GM12891 (cell line): ENCODE results near the gene SPINT2.
"Not testable (repeated sequence)": the region's sequence is repeated elsewhere in the genome, so short reads cannot be mapped to it uniquely, and the experiment has no call there.

Experiments used
- DNase-seq: peaks from one replicate; pipeline ENCODE4 v3.0.0; 2011; ENCODE audit warnings: low spot score; ENCODE audit not compliant: insufficient read length
- FAIRE-seq: peaks from 2 replicates; lab custom pipeline; 2011; peaks lifted over from hg19 to GRCh38; lab: Jason Lieb, UNC
- PAX5 ChIP-seq: IDR thresholded peaks from 2 replicates; pipeline ENCODE4 v1.6.1; 2011; ENCODE audit warnings: low read length, moderate library complexity, mild to moderate bottlenecking; ENCODE audit not compliant: insufficient read depth, severe bottlenecking
- POLR2A ChIP-seq: IDR thresholded peaks from 2 replicates; pipeline ENCODE4 v1.6.1; 2011; ENCODE audit warnings: low read depth, low read length, control low read depth
- POLR2AphosphoS5 ChIP-seq: IDR thresholded peaks from 2 replicates; pipeline ENCODE4 v1.6.1; 2011; ENCODE audit warnings: low read depth, low read length, control low read depth
- POU2F2 ChIP-seq: IDR thresholded peaks from 2 replicates; pipeline ENCODE4 v1.6.1; 2011; ENCODE audit warnings: low read depth, mild to moderate bottlenecking, control low read depth, low read length, moderate library complexity
- SPI1 ChIP-seq: IDR thresholded peaks from 2 replicates; pipeline ENCODE4 v1.6.1; 2011; ENCODE audit warnings: low read depth, low read length, control low read depth
- TAF1 ChIP-seq: IDR thresholded peaks from 2 replicates; pipeline ENCODE4 v1.6.1; 2011; ENCODE audit warnings: low read depth, low read length, control low read depth

The SPINT2 gene

GRCh38 chr19:38252941-38253691 lies 11.3 kb upstream of the SPINT2 start:
- no peak for FAIRE-seq
- TF ChIP-seq POLR2A (no peak), TAF1 (no peak), PAX5 (no peak), POU2F2 (no peak), POLR2AphosphoS5 (no peak), SPI1 (no peak)
- no peak for DNase-seq

DNA sequence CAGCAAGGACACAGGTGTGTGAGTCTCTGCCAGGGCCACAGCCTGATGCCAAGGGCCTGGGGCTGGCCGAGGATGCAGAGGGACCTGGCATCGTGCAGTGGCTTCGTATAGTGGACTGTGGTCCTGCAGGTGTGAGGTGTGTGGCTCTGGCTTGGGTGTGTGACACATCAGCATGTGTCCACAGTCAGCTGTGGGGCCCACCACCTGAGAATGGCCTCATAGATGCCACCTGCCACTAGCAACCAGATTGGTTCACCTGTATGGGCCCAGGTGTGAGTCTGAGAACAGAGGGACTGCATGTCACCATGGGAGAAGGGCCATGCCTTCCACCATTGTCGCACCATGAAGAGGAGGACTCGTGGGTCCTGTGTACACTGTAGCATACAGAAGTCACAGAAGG lies 10.6 kb upstream of the SPINT2 start:
- TF ChIP-seq POLR2A (no peak), TAF1 (no peak), POLR2AphosphoS5 (no peak)
- FAIRE-seq = peak; percentile 50
- no peak for DNase-seq

DNA sequence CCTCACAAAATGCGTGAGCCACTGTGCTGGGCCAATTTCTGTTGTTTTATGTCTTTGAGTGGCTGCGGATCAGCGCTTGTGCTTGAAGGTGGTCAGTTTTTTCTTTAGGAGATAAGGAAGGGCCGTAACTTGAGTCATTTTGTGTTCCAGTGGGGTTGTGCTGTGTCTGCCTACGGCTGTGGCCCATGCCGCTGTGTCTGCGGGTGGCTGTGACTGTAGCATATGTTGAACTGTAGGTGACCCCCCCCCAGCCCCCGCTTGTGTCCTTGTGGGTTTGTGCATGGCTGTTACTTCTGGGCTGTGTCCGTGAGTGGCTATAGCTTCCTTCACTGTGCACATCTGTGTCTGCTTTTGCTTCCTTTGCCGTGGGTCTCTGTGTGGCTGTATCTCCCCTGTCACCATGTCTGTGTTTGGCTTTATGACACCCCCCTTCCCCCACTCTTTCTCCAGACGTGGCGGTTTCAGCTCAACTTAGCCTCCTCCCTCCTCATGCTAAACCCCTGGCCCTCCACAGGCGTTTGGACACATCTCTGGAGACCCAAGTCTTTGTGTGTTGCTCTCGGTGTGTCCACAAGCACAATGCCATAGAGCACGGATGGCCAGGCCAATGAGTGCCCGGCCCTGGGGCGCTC lies 8.9 kb upstream of the SPINT2 start:
- TF ChIP-seq POLR2A = no peak
- TF ChIP-seq POU2F2 = no peak
- TF ChIP-seq SPI1 = no peak
- no peak for TF ChIP-seq PAX5
- no peak for TF ChIP-seq POLR2AphosphoS5
- no peak for TF ChIP-seq TAF1
- FAIRE-seq = peak; percentile 54
- DNase-seq = no peak

- not testable (repeated sequence) for DNase-seq
Observed at GRCh38 chr19:38261942-38262341, 2.4 kb upstream of the SPINT2 start.

GRCh38 chr19:38262585-38263268 lies 1.6 kb upstream of the SPINT2 start:
- FAIRE-seq (no peak), DNase-seq (no peak)
- TF ChIP-seq TAF1 (no peak), POLR2A (no peak), PAX5 (no peak), POU2F2 (no peak), POLR2AphosphoS5 (no peak)

More at GRCh38 chr19:38261942-38262341, 2.4 kb upstream of the SPINT2 start:
- FAIRE-seq = not testable (repeated sequence)

GRCh38 chr19:38263689-38264485 lies 486 bp upstream of the SPINT2 start:
- peak; percentile 89 for FAIRE-seq
- peak; percentile 75 for DNase-seq

GRCh38 chr19:38265213-38265861 lies 964 bp downstream of the SPINT2 start:
- DNase-seq = no peak
- TF ChIP-seq POU2F2 (no peak), PAX5 (no peak), SPI1 (no peak), POLR2AphosphoS5 (no peak), TAF1 (no peak), POLR2A (no peak)
- FAIRE-seq = peak; percentile 41

More at GRCh38 chr19:38263689-38264485, 486 bp upstream of the SPINT2 start:
- TF ChIP-seq TAF1 (no peak), POU2F2 (no peak), PAX5 (no peak), POLR2AphosphoS5 (no peak), POLR2A (no peak), SPI1 (no peak)

DNA sequence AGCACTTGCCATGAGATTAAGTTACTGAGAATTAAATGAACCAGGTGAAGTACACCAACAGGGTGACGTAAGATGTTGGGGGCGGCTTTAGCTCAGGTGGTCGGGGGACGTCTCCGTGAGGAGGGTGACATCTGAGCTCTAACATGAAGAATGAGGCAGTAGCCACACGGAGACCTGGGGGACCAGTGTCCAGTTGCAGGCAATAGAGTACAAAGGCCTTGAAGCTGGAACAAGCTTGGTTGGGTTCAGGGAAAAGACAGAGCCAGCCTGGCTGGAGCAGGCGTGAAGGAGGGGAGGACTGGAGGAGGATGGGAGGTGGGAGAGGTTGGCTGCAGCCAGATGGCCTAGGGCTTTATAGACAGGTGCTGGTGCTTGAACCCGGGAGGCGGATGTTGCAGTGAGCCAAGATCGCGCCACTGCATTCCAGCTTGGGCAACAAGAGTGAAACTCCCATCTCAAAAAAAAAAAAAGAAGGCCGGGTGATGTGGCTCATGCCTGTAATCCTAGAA lies 1.6 kb downstream of the SPINT2 start:
- no peak for TF ChIP-seq PAX5
- no peak for TF ChIP-seq POU2F2
- no peak for TF ChIP-seq SPI1
- TF ChIP-seq POLR2AphosphoS5 = no peak
- TF ChIP-seq POLR2A = no peak
- TF ChIP-seq TAF1 = no peak
- FAIRE-seq = no peak
- no peak for DNase-seq

DNA sequence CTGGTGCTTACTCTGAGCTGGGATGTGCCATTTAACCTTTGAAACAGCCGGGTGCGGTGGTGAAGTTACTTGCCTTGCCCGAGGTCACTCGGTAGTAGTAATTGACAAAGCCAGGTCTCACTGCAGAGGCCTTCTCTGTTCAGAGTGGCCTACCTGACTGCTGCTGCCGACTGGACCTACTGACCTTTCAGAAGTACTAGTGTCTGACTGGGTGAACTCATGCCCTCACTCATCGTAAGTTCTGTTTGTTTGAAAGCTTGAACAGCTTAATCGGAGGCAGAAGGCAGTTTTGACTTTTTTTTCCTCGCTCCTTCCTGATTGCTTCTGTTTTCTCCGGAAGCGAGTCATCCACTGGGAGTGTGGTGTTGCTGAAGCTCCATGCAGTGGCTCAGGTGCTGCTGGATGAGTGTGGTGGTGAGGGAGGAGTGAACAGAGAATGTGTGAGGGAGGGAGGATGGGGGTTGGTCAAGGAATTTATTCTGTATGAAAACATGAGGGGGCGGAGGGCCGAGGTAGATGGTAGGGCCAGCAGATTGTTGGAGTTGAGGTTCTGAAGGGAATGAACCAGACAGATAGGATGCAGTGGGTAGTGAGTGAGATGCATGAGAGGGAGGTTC lies 2.7 kb downstream of the SPINT2 start:
- FAIRE-seq = no peak
- TF ChIP-seq SPI1 = no peak
- no peak for TF ChIP-seq POLR2AphosphoS5
- TF ChIP-seq POLR2A = no peak
- TF ChIP-seq TAF1 = no peak
- no peak for TF ChIP-seq PAX5
- TF ChIP-seq POU2F2 = no peak
- no peak for DNase-seq
